GM12864 (cell line): ENCODE results near the gene WNT1.

ENCODE experiments used
- DNase-seq: peaks from one replicate; pipeline ENCODE4 v3.0.0-alpha.2; 2011; ENCODE audit warnings: low read depth
- H3K4me3 ChIP-seq: 2 replicates; pipeline ENCODE4 v1.5.1; 2011; ENCODE audit warnings: mild to moderate bottlenecking, low read depth, low read length, control low read depth
- TF ChIP-seq, protein P1 (sequence below): IDR thresholded peaks from 2 replicates; pipeline ENCODE4 v1.5.1; 2011; ENCODE audit warnings: low read depth, mild to moderate bottlenecking, moderate library complexity, low read length, control low read depth, inconsistent platforms; ENCODE audit errors: missing control alignments

Gene WNT1

DNA sequence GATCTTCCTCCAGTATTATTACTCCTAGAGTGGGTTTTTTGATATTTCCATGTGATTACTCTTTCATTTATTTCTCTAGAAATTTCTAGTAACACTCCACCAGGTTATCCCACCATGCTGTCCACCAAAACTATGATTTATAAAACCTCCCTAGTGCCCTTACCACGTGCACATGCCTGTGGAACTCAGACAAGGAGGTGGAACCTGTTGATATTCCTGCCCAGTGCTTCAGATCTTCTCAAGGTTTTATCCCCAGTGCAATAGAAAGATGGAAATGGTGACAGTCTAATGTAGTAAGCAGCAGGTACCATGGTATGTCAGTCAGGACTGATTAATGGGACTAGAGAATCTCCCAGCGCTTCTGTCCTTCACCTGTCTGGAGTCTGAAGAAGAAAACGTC, 17.3 kb upstream of the WNT1 start:
- H3K4me3 ChIP-seq: no peak overlapping the region
- no peak for DNase-seq
- TF ChIP-seq, protein P1, sequence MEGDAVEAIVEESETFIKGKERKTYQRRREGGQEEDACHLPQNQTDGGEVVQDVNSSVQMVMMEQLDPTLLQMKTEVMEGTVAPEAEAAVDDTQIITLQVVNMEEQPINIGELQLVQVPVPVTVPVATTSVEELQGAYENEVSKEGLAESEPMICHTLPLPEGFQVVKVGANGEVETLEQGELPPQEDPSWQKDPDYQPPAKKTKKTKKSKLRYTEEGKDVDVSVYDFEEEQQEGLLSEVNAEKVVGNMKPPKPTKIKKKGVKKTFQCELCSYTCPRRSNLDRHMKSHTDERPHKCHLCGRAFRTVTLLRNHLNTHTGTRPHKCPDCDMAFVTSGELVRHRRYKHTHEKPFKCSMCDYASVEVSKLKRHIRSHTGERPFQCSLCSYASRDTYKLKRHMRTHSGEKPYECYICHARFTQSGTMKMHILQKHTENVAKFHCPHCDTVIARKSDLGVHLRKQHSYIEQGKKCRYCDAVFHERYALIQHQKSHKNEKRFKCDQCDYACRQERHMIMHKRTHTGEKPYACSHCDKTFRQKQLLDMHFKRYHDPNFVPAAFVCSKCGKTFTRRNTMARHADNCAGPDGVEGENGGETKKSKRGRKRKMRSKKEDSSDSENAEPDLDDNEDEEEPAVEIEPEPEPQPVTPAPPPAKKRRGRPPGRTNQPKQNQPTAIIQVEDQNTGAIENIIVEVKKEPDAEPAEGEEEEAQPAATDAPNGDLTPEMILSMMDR: no peak

DNA sequence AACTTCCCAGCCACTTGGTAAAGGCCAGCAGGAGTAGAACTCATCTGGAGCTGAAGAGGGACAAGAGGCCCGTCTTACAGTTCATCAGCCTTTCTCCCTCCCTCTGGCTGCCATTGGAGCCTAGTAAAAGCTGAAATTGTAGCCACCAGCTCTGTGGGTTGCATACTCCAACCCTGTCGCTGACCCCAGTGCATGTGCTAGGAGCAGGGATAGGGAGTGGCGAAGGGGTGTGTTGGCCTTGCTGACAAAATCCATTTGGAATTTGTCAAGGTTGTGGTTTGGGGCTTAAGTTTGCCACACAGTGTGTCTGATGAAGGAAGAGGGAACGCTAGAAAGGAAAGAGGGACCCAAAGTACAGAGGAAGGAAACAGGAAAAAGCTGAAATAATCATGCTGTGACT, 16.8 kb upstream of the WNT1 start:
- DNase-seq: no peak
- TF ChIP-seq, protein P1: no peak

DNA sequence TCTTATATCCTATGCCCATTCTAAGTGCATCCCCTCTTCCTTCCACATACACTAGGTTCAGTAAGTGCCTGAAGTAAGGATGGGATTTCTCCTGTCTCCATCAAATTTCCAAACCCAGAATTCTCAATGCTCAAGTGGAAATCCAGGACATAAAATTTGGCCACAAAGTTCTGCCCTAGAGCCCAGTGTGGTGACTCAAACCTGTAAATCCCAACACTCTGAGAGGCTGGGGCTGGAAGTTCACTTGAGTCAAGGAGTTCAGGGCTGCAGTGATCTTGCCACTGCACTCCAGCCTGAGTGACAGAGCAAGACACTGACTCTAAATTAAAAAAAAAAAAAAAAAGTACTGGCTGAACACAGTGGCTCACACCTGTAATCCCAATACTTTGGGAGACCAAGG, 16.3 kb upstream of the WNT1 start:
- TF ChIP-seq, protein P1: no peak
- DNase-seq: no peak
- no peak overlapping the region for H3K4me3 ChIP-seq

More for the DNA sequence above, 16.8 kb upstream of the WNT1 start:
- H3K4me3 ChIP-seq: no peak overlapping the region

DNA sequence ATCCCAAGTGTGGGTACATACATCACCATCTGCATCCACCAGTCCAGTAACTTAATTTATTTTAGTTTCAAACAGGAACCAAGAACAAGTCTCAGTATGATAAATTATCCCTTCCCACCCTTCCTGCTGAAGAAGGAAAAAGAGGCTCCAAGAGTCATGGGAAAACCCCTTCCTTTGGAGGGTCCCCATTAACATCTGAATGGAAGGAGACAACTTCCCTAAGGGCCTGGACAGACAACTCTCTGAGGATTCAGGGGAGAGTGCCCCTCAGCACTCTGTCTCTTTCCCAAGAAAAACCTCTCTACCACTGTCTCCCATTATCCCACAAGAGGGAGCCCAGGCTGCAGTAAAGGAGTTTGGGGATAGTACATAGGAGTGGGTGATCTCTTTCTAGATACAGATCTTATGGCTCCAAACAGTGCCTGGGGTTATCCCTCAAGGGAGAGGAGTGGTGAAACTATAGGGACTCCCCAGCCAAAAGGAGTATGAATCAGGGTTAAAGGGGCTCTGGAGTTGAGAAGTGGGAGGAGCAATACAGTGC, 12.8 kb upstream of the WNT1 start:
- no peak for DNase-seq
- H3K4me3 ChIP-seq: no peak overlapping the region
- TF ChIP-seq, protein P1: no peak

DNA sequence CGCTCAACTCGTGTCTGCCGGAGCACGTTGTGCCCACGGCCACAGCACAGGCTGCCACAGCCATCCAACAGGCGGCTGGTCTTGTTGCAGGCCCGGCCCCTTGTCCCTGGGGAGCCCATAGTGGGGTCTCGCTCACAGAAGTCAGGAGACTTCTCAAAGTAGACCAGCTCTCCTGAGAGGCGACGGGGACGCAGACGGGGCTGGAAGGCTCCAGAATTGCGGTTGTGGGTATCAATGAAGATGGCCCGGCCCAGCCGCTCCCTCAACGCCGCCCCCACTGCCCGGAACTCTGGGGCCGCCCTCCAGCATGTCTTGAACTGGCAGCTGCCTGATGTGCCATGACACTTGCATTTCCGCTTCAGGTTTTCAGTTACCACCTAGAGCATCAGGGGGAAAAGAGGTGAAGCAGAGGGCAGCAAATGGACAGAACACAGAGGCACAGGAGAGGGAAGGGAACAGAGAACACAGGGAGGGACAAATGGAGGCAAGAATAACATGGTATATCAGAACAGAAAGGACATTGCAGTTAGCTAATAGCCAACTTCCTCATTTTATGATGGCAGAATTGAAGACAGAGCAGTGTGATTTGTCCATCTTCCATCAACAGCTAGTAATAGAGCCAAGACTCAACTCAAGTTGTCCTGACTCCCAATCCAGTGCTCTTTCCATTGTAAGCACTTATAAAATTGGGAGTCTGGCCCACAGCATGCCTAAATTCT, 11.8 kb upstream of the WNT1 start:
- TF ChIP-seq, protein P1: no peak
- DNase-seq: no peak
- H3K4me3 ChIP-seq: no peak overlapping the region

DNA sequence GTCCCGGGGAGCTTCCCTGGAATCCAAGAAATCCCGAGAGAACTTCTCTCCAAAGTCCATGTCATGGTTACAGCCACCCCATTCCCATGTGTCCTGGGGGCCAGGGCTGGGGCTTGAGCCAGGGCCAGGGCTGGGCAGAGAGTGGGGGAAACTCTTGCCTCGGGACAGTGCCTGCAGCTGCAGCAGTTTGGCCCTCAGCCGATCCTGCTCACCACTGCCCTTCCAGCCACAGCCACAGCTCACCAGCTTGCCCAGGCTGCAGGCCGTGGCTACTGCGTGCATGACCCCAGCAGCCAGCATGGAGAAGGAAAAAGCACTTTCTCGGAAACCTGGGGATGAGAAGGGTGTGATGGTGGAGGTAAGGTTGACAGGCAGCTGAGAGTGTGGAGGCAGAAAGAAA, 10.1 kb upstream of the WNT1 start:
- no peak overlapping the region for H3K4me3 ChIP-seq
- TF ChIP-seq, protein P1: no peak
- DNase-seq: no peak

DNA sequence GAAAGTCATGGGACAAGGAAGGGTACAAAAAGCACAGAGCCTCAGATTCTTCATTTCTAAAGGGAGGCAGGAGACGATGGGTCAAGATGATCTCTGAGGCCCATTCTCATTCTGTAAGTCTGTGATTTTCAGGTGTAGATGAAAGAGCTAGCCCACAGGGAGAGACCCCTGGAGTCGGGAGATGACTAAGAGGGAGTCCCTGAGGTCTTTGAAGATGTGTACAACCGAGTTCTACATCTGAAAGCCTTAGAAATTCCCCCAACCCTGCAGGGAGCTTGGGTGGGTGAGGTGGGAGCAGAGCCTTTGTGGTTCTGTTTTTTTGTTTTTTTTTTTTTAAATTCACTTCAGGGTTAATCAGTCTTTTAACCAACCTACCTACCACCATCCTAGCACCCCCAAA, 9.7 kb upstream of the WNT1 start:
- DNase-seq: no peak

More for the DNA sequence above, 9.7 kb upstream of the WNT1 start:
- TF ChIP-seq, protein P1: no peak
- no peak overlapping the region for H3K4me3 ChIP-seq
